A549 treated with CpdA at 1 μM for 4 hours (cell line): Measurements from ENCODE around the gene SLC36A1. TPM values are rescaled to one million over a fixed set of nuclear protein-coding genes. Genes with fewer than 3 reads are reported as not detected.

Experiments used
- total RNA-seq: library from RNA; stranded (reverse); fragments of 200-300 nt; extraction: Qiagen RNA extraction; gene quantifications from 5 replicates; pipeline ENCODE4 v1.2.3, GENCODE V29; 2022; ENCODE audit warnings: low read depth

The SLC36A1 gene
- total RNA-seq = 8.7 to 10.7 TPM (median 9.7 TPM) in 5 replicates

GRCh38 chr5:151447174-151448037 is at the start of gene SLC36A1:
TSS of gene SLC36A1 (plus strand) at chr5:151447603. CDS start at chr5:151458793, 11,190 bp downstream.

Other genes with a start within 250 kb of the SLC36A1 start
- 1.5 to 2.1 TPM (median 1.6 TPM) in 5 replicates for gene CCDC69, start 223.5 kb upstream of the SLC36A1 start, total RNA-seq
- 15.4 to 17.9 TPM (median 16.2 TPM) in 5 replicates for gene GM2A, start 194.4 kb upstream of the SLC36A1 start, total RNA-seq
- not detected in 5 replicates for gene SLC36A3, start 143.8 kb upstream of the SLC36A1 start, total RNA-seq
- not detected in 5 replicates for gene SLC36A2, start 100.0 kb upstream of the SLC36A1 start, total RNA-seq
- gene FAT2, start 143.7 kb downstream of the SLC36A1 start, total RNA-seq = 0.01 TPM in 1 of 5 replicates, not detected in the others
- 15.0 to 28.3 TPM (median 21.6 TPM) in 5 replicates for gene SPARC, start 239.3 kb downstream of the SLC36A1 start, total RNA-seq